OCI-LY7 (cell line): Measurements from ENCODE around the gene GSKIP.

Source experiments
- CTCF ChIP-seq: fragments of 200-600 bp; sonication (generic); conservative IDR thresholded peaks from 2 replicates; pipeline ENCODE4 v1.5.1; 2014; ENCODE audit warnings: mild to moderate bottlenecking, antibody characterized with exemption, low read length, moderate library complexity, mixed read lengths
- EZH2phosphoT487 ChIP-seq: fragments of 200-600 bp; sonication (generic); IDR thresholded peaks from 2 replicates; pipeline ENCODE4 v1.6.1; 2018; ENCODE audit warnings: low read depth, borderline replicate concordance, mild to moderate bottlenecking, mixed run types, antibody characterized with exemption, low read length, moderate library complexity, mixed read lengths

- no peak for TF ChIP-seq CTCF
- no peak for TF ChIP-seq EZH2phosphoT487
Observed at GRCh38 chr14:96409701-96410100, 46.4 kb downstream of the GSKIP start.
